ENCODE measurements around the gene TAS1R1.

- TF ChIP-seq YY1 (IDR thresholded peaks at IDR 0.05; ENCODE audit: low read depth, low read length) (no peak; the same call in 1 of the 2 replicates), CTCF (IDR thresholded peaks at IDR 0.05 in 2 of 3, conservative IDR thresholded peaks at IDR 0.05 in 1 of 3; ENCODE audit: control insufficient read depth in 2 of 3, extremely low read depth in 1 of 3, insufficient read depth in 1 of 3, low read depth in 3 of 3, low read length in 3 of 3) (no peak), CBFB (IDR thresholded peaks at IDR 0.05; ENCODE audit: low read depth) (no peak), MXI1 (IDR thresholded peaks at IDR 0.05; ENCODE audit: low read depth, low read length) (no peak), RUNX3 (IDR thresholded peaks at IDR 0.05; ENCODE audit: low read length) (no peak), POLR2A (IDR thresholded peaks at IDR 0.05; ENCODE audit: low read depth, low read length) (no peak), EP300 (IDR thresholded peaks at IDR 0.05; ENCODE audit: borderline replicate concordance in 1 of 2, control insufficient read depth in 1 of 2, low read depth in 2 of 2, low read length in 2 of 2) (no peak), RAD21 (IDR thresholded peaks at IDR 0.05; ENCODE audit: insufficient read depth, low read depth, low read length) (no peak), SREBF2 (IDR thresholded peaks at IDR 0.05; ENCODE audit: low read length) (no peak), TAF1 (IDR thresholded peaks at IDR 0.05; ENCODE audit: borderline replicate concordance, low read depth, low read length) (no peak)
Measured at GRCh38 chr1:6603915-6604558, 48.9 kb downstream of the TAS1R1 start.

Data from GM12878 (cell line).